Jurkat, Clone E6-1 (cell line): ENCODE results near the gene KAT6B.

ENCODE experiments used
- DNase-seq: peaks from one replicate; pipeline ENCODE4 v3.0.0-alpha.2; 2011; ENCODE audit warnings: low read depth, low spot score
- H3K4me3 ChIP-seq: 2 replicates; pipeline ENCODE4 v1.5.1; 2011; ENCODE audit warnings: mild to moderate bottlenecking, low read length, control low read depth, moderate library complexity

KAT6B gene

DNA sequence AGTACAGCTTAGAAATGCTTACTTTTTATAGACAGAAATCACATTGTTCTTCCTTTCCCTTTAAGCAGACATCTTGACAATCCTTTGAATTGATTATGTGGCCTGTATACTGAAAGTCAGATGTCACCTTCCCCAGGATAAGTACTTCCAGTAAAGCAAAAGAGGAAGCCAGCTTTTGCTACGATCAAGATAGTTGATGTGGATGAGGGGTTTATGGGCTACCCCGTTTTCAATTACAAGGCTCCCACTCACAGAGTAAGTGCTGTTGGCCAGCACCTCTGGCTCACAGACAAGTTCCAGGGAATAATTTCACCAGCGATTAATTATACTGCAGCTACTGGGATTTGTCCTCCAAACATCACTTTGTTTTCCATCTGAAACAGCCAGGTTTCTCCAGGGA lies 189.9 kb downstream of the KAT6B start:
- H3K4me3 ChIP-seq = no peak overlapping the region
- no peak for DNase-seq

DNA sequence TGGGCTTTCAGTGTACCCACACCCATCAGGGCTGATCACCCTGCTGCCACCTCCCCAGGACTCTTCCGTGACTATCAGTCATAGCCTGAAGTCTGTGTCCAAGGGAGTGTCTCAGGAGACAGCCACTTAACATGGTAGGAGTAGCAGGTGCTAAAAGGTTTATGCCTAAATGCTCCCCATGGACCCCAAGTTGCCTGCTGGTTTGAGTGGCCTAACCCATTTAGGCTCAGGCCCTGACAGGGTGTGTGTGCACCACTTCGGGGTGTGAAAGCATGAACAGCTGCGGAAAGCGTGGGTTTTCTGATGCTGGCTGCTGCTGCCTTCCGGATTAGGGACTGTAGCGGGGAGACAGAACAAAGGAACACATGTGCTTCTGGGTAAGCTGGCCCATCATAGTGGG lies 191.9 kb downstream of the KAT6B start:
- H3K4me3 ChIP-seq = no peak overlapping the region
- DNase-seq = no peak

DNA sequence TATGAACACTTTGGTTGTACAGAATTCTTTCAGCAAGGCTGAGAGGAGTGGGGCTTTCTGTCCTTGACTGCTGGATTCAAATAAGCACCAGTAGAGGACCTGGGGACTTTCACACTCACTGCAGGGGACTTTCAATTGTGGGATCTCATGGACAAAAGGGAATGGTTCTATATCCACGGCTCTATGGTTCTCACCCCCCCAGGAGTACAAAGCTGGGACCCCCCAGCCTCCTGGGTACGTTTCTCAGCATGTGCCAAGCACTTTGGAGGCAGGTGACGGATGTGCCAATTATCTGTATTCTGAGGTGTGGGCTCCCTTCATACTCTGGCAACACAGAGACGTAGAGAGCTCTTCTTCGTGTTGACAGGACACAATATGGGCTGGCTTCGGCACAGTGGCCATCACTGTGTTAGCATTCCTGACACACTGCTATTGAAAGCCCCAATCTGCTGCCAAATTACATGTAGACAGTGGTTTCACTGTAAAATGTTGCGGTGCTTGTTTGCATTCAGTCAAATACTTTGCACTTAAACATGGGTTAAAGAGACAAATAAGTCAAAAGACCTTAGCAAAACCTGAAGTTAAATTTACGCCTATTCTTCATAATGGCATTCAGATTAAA lies 192.4 kb downstream of the KAT6B start:
- no peak overlapping the region for H3K4me3 ChIP-seq
- no peak for DNase-seq

DNA sequence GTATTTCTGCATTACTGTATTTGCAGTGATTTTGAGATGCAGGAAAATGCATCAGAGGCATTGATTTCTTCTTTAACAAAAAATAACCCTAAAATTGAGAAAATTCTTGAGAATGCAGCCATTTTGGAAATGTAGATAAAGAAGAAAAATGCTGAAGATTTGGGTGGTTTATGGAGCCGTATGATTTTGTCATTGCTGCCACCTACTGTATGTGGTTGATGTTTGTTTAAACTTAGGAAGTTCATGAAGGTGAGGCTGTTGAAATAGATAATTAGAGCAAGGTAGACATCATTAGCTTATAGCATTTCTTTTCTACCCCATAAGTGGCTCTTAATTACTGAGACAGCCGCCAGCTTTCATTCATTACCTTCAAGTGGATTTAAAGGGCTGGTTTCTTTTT lies 193.0 kb downstream of the KAT6B start:
- peak; percentile 31 for DNase-seq

DNA sequence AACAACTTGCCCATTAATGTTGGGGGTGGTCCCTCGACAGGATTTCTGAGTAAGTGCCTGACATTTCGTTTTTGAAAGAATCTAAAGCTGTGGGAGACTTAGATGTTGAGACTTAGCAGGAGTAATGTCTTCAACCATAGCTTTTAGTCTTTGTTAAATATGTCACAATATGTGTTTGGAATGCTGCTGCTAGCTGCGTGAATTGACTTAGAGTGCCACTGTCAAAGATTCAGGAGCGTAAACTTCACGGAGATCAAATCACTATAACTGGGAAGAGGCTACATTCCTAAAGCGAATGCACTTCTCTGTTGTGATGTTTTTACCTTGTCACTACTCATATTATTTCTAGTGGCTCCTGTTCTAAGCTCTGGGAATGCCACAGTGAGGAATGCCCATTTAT lies 193.8 kb downstream of the KAT6B start:
- DNase-seq = no peak
- no peak overlapping the region for H3K4me3 ChIP-seq

More for the DNA sequence above, 193.0 kb downstream of the KAT6B start:
- no peak overlapping the region for H3K4me3 ChIP-seq

DNA sequence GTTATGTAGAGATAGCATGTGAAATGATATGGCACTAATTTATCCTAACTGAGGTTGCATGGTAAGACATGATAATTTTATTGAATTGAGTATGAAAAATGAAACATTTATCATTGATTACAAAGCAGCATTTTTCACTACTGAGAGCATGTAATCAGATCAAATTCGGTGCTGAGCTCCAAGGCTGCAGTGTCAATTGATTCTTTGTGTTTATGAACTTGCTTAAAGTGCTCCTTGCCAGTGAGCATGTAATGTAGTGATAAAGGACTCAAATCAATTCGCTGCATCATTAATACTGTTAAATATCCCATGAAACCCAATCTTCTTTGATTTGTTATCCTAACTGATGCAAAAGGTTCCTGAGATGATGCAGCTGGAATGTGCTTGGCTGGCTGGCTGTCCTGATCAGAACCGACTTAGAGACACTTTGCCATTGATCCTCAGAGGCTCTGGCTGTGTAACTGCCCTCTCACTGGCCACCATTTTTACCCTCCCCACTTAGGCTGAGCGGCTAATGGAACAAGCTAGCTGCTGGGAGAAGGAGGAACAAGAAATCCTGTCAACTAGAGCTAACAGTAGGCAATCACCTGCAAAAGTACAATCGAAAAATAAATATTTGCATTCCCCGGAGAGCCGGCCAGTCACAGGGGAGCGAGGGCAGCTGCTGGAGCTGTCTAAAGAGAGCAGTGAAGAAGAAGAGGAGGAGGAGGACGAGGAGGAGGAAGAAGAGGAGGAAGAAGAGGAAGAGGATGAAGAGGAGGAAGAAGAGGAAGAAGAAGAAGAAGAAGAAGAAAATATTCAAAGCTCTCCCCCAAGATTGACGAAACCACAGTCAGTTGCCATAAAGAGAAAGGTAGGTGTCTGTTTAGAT lies 195.2 kb downstream of the KAT6B start:
- no peak for DNase-seq
- H3K4me3 ChIP-seq = no peak overlapping the region

DNA sequence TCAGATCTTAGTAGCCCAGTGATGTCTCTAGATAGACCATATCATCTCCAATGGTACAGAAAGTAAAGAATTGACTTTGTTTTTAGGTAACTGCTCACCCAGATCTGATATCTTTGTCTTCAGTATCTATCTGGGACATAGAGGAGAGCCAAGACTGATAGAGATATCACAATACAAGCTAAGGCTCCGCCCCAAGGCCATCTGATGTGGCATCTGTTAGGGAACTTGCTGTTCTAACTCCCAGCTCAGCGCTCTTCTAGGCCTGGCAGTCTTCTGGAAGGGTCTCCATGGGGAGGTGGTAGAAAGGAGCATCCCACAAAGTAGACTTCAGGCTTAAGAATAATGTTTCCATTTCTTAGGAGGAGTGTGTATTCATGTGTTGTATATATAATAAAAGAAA lies 196.7 kb downstream of the KAT6B start:
- H3K4me3 ChIP-seq = no peak overlapping the region
- DNase-seq = no peak

DNA sequence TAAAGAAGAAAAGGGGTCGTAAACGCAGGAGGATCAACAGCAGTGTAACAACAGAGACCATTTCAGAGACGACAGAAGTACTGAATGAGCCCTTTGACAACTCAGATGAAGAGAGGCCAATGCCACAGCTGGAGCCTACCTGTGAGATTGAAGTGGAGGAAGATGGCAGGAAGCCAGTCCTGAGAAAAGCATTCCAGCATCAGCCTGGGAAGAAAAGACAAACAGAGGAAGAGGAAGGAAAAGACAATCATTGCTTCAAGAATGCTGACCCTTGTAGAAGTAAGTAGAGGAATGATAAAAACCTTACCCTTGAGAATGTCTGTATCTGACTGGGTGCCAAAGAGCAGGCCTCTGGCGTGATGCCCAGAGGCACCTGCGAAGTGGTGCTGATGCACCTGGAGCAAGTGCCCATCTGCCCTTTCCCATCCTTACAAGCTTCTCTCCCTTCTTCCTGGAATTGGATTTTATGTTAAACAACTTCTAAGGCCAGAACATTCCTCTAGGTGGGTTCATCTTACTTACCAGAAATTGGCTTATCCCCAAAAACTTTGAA lies 198.6 kb downstream of the KAT6B start:
- DNase-seq = no peak

DNA sequence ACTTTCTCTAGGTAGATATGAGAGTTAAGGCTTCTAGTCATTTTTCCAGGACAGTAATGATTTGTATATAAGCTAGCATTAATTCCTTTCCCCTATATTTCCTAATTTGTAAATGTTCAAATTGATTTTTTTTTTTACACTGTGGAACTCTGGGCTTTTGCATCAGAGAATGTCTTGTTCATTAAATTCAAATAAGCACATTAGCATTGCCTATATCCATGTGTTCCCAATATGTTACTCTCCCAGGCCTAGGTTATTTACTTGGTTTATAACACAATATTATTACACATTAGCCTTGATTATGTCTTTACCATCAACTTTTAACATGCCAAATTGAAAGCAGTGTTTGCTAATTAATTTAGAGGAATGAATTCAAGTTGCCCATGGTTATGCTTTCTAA lies 201.6 kb downstream of the KAT6B start:
- DNase-seq = no peak
- H3K4me3 ChIP-seq = no peak overlapping the region

More for the DNA sequence above, 198.6 kb downstream of the KAT6B start:
- no peak overlapping the region for H3K4me3 ChIP-seq

DNA sequence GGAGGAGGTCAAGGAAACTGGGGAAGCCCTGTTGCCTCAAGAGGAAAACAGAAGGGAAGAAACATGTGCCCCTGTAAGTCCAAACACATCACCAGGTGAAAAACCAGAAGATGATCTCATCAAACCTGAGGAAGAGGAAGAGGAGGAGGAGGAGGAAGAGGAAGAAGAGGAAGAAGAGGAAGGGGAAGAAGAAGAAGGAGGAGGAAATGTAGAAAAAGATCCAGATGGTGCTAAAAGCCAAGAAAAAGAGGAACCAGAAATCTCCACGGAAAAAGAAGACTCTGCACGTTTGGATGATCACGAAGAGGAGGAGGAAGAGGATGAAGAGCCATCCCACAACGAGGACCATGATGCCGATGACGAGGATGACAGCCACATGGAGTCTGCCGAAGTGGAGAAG lies 202.3 kb downstream of the KAT6B start:
- no peak for DNase-seq
- no peak overlapping the region for H3K4me3 ChIP-seq

DNA sequence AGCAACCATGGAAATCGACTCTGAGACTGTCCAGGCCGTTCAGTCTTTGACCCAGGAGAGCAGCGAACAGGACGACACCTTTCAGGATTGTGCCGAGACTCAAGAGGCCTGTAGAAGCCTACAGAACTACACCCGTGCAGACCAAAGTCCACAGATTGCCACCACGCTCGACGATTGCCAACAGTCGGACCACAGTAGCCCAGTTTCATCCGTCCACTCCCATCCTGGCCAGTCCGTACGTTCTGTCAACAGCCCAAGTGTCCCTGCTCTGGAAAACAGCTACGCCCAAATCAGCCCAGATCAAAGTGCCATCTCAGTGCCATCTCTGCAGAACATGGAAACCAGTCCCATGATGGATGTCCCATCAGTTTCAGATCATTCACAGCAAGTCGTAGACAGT lies 203.0 kb downstream of the KAT6B start:
- no peak for DNase-seq
- no peak overlapping the region for H3K4me3 ChIP-seq

DNA sequence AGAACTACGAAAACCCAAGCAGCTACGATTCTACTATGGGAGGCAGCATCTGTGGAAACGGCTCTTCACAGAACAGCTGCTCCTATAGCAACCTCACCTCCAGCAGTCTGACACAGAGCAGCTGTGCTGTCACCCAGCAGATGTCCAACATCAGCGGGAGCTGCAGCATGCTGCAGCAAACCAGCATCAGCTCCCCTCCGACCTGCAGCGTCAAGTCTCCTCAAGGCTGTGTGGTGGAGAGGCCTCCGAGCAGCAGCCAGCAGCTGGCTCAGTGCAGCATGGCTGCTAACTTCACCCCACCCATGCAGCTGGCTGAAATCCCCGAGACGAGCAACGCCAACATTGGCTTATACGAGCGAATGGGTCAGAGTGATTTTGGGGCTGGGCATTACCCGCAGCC lies 203.5 kb downstream of the KAT6B start:
- DNase-seq = no peak
- no peak overlapping the region for H3K4me3 ChIP-seq

DNA sequence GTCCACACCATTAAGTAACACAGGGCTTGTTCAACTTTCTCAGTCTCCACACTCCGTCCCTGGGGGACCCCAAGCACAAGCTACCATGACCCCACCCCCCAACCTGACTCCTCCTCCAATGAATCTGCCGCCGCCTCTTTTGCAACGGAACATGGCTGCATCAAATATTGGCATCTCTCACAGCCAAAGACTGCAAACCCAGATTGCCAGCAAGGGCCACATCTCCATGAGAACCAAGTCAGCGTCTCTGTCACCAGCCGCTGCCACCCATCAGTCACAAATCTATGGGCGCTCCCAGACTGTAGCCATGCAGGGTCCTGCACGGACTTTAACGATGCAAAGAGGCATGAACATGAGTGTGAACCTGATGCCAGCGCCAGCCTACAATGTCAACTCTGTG lies 204.0 kb downstream of the KAT6B start:
- no peak for DNase-seq
- no peak overlapping the region for H3K4me3 ChIP-seq

DNA sequence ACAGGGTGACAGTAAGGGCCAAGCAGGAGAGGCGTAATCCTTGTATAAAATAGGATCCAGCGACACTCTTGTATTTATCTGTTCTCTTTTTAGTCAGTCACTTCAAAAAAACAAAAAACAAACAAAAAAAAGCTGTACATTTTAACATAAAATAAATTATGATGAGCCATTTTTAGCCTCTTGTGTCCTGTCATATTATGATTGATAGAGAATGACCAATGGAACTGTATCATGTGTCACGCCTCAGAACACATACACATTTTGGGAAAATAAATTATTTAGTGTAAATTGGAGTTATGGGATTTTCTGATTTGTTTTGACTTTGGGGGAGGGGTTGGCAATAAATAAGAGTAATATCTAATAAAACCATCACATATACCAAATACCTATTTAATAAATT lies 205.7 kb downstream of the KAT6B start:
- no peak overlapping the region for H3K4me3 ChIP-seq
- DNase-seq = no peak

DNA sequence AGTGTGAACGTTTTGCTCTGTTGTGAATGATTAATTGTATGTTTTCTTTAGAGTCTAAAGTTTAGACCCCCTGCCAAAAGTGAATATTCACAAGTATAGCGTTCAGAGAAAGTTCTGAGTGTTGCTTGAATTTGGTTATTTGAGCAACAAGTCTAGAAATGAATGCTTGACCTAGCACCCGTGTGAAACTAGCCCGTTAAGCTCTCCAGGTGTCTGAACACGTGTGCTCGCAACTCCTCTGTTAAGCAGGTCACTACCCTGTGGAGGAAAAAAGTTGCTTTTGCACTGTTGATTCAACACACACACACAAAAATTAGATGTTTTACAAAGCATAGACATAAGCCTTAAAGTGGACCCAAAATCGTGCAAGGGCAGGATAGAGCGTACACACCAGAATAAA lies 206.4 kb downstream of the KAT6B start:
- no peak for DNase-seq
- no peak overlapping the region for H3K4me3 ChIP-seq

DNA sequence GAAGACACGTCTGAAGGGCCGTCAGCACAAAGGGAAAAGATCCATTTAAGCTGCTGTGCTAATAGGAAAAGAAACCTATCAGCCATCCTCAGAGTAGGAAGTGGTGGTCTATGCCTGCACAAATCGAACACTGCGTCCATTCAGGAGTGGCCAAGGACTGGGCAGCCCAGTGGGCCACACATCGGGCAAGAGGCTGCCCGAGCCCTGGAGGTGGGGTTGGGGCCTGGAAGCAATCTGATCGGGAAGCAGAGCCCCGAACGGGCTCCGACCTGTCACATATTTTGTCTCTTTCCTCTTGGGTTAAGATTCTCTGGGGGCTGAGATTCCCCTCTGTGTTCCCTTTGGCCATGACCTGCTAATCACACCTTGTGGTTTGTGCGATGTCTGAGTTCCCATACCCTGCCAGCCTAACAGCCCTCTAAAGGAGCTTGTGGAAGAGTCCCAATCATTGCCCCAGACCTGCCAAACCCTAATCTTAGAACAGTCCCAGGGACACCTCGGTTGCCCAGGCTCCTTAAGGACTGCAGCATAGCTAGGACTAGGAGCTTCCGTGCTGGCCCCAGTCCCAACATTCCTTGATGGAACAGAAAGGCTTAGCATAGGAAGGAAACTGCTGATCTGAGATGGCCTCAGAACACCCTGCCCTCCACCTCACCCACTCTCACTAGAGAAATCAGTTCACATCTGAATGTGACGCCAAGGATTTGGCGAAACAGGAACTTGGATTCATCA lies 207.2 kb downstream of the KAT6B start:
- DNase-seq = no peak
- H3K4me3 ChIP-seq = no peak overlapping the region

DNA sequence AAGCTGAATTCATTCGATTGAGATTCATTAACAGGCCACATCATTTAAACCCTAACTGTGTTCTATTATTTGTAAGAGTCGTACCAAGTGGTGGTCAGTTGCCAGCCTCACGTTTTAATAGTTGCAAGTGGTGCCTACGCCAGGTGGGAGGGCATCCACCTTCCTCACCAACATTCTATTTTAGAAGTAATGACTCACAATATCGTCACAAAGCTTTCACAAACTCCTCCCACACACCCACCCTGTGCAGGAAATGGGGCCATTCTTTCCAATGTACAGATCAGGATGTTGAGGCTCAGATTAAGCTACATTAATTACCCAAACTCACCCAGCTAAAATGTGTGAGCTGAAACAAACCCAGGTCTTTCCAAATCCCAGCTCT lies 207.7 kb downstream of the KAT6B start:
- no peak for DNase-seq
- no peak overlapping the region for H3K4me3 ChIP-seq

DNA sequence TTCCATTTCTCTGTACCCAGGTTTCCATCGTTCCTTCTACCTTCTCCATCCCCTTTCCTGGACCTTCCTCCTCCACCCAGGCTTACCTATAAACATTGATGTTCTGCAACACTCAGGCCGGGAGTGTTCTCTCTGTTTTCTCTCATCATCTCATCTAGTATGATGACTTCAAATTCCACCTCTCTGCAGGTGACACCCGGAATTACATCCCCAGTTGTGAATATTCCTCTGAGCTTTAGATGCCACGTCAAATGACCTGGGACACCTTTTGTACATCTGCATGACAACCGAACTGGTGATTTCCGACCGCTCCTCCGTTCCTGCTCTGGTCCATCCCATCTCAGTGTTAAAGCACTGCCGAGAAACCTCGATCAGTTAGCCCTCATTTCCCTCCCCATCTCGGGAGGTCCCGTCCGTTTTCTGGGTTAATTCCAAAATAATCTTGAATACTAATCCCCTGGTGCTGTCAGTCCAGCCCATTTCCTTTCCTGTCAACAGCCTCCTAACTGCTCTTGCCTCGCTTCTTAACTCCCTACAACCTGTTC lies 208.4 kb downstream of the KAT6B start:
- H3K4me3 ChIP-seq = no peak overlapping the region

DNA sequence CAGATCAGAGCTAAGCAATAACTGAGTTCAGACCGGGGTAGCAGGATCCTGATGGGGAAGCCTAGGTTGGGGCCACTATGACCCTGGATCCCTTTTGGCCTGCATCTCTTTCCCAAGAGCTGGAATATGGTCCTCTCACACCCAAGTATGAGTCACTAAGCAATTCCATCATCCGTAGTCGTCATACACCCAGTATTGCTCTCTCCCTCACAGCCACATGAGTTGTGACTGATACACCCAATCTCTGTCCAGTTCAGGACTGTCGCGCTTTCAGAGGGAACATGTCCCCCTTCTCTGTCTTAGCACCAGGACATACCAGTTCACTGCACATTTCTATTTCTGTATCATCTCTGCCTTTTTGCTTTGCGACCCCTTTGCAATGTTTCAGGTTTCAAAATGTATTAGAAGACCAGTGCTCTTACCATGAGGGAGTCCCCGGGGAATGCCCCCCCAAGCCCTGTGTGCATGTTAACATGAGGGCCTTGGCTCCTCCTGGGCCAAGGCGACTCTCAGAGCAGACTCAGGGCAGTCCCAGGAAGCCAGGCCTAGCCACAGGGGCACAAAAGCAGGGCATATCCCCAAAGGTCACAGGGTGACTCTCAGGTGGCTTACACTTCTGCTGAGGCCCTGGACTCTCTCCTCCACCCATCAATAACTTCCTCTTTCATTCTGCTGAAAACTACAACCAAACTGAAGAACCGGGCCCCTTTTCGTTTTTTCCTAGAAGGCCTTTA lies 209.7 kb downstream of the KAT6B start:
- no peak overlapping the region for H3K4me3 ChIP-seq
- DNase-seq = no peak

More for the DNA sequence above, 208.4 kb downstream of the KAT6B start:
- DNase-seq = no peak
